NT2/D1 (cell line): ENCODE results near the gene TNS3.

Source experiments
- SUZ12 ChIP-seq: IDR thresholded peaks from 2 replicates; pipeline ENCODE4 v1.6.1; 2011; ENCODE audit not compliant: insufficient read length, insufficient read depth; ENCODE audit errors: extremely low read depth
- YY1 ChIP-seq: IDR thresholded peaks from 2 replicates; pipeline ENCODE4 v1.6.1; 2011; ENCODE audit not compliant: insufficient read length, insufficient read depth
- ZNF274 ChIP-seq: IDR thresholded peaks from 2 replicates; pipeline ENCODE4 v1.6.1; 2011; ENCODE audit warnings: mild to moderate bottlenecking, low read depth, low read length

DNA sequence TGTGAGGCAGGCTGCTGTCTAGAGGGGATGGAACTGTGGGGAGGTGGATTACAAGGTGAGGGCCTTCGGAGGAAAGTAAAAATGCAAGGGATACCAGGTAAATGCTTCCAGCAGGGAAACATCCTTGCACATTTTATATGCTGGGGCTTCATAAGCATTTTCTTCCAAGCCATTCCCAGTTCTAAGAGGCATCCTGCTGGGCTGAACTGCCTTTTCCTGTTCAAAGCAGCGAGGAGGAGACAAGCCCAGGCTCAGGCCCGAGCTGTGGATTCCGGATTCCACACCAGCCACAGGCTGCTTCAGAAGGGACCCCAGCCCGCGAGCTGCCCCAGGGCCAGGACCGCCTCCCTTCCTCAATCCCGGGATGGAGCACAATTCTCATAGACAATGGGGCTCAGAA is 249.7 kb downstream of the TNS3 start:
- no peak for TF ChIP-seq YY1
- no peak for TF ChIP-seq ZNF274
- TF ChIP-seq SUZ12, result no peak
